ENCODE measurements around the gene SCAF1. TPM values are rescaled to one million over a fixed set of nuclear protein-coding genes. Genes with fewer than 3 reads are reported as not detected.

Gene SCAF1
- total and polyA plus RNA-seq, 2 donors (not counting 1 experiment from before 2014, with no cell fraction given): 17.1 to 68.3 TPM

- no peak overlapping the region for H3K27ac ChIP-seq (ENCODE audit: low read length in 2 of 2)
- 94% methylated on average over 17 of the region's 17 CpGs for WGBS (ENCODE audit: insufficient coverage)
- no peak for DNase-seq
These were observed 14.6 kb downstream of the SCAF1 start for GRCh38 chr19:49656456-49657109.

More at GRCh38 chr19:49656456-49657109, 14.6 kb downstream of the SCAF1 start:
- H3K27me3 Mint-ChIP-seq: no peaks in the 10 kb centered on the region
- Histone ChIP-seq H3K4me2 (replicated peaks; ENCODE audit: low read depth, low read length, poor library complexity, severe bottlenecking) (no peak overlapping the region), H3K9ac (ENCODE audit: low read length) (no peak overlapping the region), H4K20me1 (ENCODE audit: control insufficient read depth, insufficient read depth, low read length, poor library complexity, severe bottlenecking) (peaks cover 74% of the 10 kb centered on the region), H3K9me3 (ENCODE audit: control extremely low read depth in 1 of 3, control insufficient read depth in 2 of 3, insufficient read depth in 1 of 3, low read length in 2 of 3) (peaks cover 0 to 4% (median 0%) of the 10 kb centered on the region in 3 donors), H3K4me3 (ENCODE audit: control extremely low read depth in 1 of 5, extremely low read depth in 1 of 5, insufficient read depth in 1 of 5, low read depth in 2 of 5, low read length in 4 of 5) (no peak overlapping the region), H3K36me3 (replicated peaks in 1 of 2; ENCODE audit: control extremely low read depth in 1 of 2, control insufficient read depth in 1 of 2, extremely low read depth in 1 of 2, insufficient read depth in 2 of 2, low read length in 1 of 2) (peaks cover 0 to 81% of the 10 kb centered on the region in 2 experiments), H3K79me2 (ENCODE audit: control insufficient read depth, insufficient read depth, low read length) (peaks cover 31% of the 10 kb centered on the region), H3K27me3 (replicated peaks in 1 of 4; ENCODE audit: control extremely low read depth in 1 of 4, control insufficient read depth in 3 of 4, insufficient read depth in 4 of 4, low read length in 3 of 4) (no peaks in the 10 kb centered on the region), H2AFZ (ENCODE audit: insufficient read depth, low read depth, low read length, poor library complexity, severe bottlenecking) (no peak overlapping the region), H3K4me1 (ENCODE audit: control insufficient read depth in 2 of 2, insufficient read depth in 2 of 2, low read length in 2 of 2) (no peaks in the 10 kb centered on the region)
- no peak overlapping the region for H3K4me3 Mint-ChIP-seq
- CTCF ChIA-PET: interaction anchor here (1.6 kb wide), 1 partner anchor 88 kb away, joined by 4 read pairs; no protein-coding TSS in a partner anchor
- H3K27ac Mint-ChIP-seq: no peak overlapping the region
- H3K4me1 Mint-ChIP-seq: no peaks in the 10 kb centered on the region
- intact Hi-C loops (cut with micrococcal nuclease): no loop called here
- TF ChIP-seq EZH2 (IDR thresholded peaks at IDR 0.05; ENCODE audit: borderline replicate concordance, insufficient read depth, low read depth, low read length, poor library complexity, severe bottlenecking): no peak
- no peak for TF ChIP-seq CTCF (IDR thresholded peaks at IDR 0.05)
- POLR2A ChIA-PET: no interaction called here
- H3K9me3 Mint-ChIP-seq (ENCODE audit: insufficient read depth): no peaks in the 10 kb centered on the region
- ATAC-seq (ENCODE audit: low read depth): no peak
